Activated naive CD4-positive, alpha-beta T cell treated with anti-CD3 and anti-CD28 coated beads, Interleukin-2, amount 50 U/mL, for 16 hours (primary cell): ENCODE measurements around the gene GPR61.

ENCODE experiments used
- DNase-seq: peaks from one replicate; pipeline ENCODE4 v3.0.0-alpha.2; 2020

GPR61 gene

GRCh38 chr1:109539676-109540075 lies at the start of gene GPR61:
Gene GPR61, plus strand, starts transcription at chr1:109539872. Its CDS starts 3,151 bp downstream, at chr1:109543023.
- DNase-seq: no peak

GRCh38 chr1:109490029-109490933 lies 49.4 kb upstream of the GPR61 start:
- DNase-seq: peak; percentile 76

GRCh38 chr1:109490934-109491302 lies 48.8 kb upstream of the GPR61 start:
- DNase-seq: no peak

- no peak for DNase-seq
Observed at GRCh38 chr1:109491372-109491771, 48.3 kb upstream of the GPR61 start.

GRCh38 chr1:109492779-109493178 lies 46.9 kb upstream of the GPR61 start:
- no peak for DNase-seq

GRCh38 chr1:109493227-109493626 lies 46.4 kb upstream of the GPR61 start:
- DNase-seq: no peak

- peak; percentile 92 for DNase-seq
Observed at GRCh38 chr1:109493805-109494539, 45.7 kb upstream of the GPR61 start, which contains the start of gene CYB561D1. Gene CYB561D1, plus strand, starts transcription at chr1:109494094. Its CDS starts 46 bp downstream, at chr1:109494140.

- DNase-seq: no peak
Observed at GRCh38 chr1:109495738-109496137, 43.9 kb upstream of the GPR61 start.

- no peak for DNase-seq
Observed at GRCh38 chr1:109497449-109498160, 42.1 kb upstream of the GPR61 start.

- peak; percentile 46 for DNase-seq
Observed at GRCh38 chr1:109498161-109498801, 41.4 kb upstream of the GPR61 start.

GRCh38 chr1:109499081-109499480 lies 40.6 kb upstream of the GPR61 start:
- no peak for DNase-seq

- peak; percentile 65 for DNase-seq
Observed at GRCh38 chr1:109499661-109500536, 39.8 kb upstream of the GPR61 start.

GRCh38 chr1:109500941-109501381 lies 38.7 kb upstream of the GPR61 start:
- no peak for DNase-seq

- no peak for DNase-seq
Observed at GRCh38 chr1:109501644-109502363, 37.9 kb upstream of the GPR61 start.

- DNase-seq: peak; percentile 31
Observed at GRCh38 chr1:109502364-109502851, 37.3 kb upstream of the GPR61 start.

- DNase-seq: no peak
Observed at GRCh38 chr1:109503935-109504334, 35.7 kb upstream of the GPR61 start.

- DNase-seq: no peak
Observed at GRCh38 chr1:109504974-109505373, 34.7 kb upstream of the GPR61 start.

GRCh38 chr1:109508001-109508872 lies 31.4 kb upstream of the GPR61 start:
- no peak for DNase-seq

- DNase-seq: no peak
Observed at GRCh38 chr1:109508873-109509175, 30.8 kb upstream of the GPR61 start.
